Mesodermal cell (in vitro differentiated cells): ENCODE data around the gene SUPT3H.
"Not testable (repeated sequence)": the region's sequence is repeated elsewhere in the genome, so short reads cannot be mapped to it uniquely, and the experiment has no call there.

ENCODE experiments used
- H3K27ac ChIP-seq: 2 replicates; pipeline ENCODE4 v1.7.0; 2013; ENCODE audit warnings: mild to moderate bottlenecking, low read depth, low read length, moderate library complexity; ENCODE audit not compliant: severe bottlenecking
- H3K36me3 ChIP-seq: 2 replicates; pipeline ENCODE4 v1.7.1; 2013; ENCODE audit warnings: mild to moderate bottlenecking, low read length, moderate library complexity; ENCODE audit not compliant: control insufficient read depth, insufficient read depth
- H3K4me1 ChIP-seq: one replicate; pipeline ENCODE4 v1.7.1; 2013; ENCODE audit warnings: mild to moderate bottlenecking, low read length; ENCODE audit not compliant: insufficient read depth, control insufficient read depth, poor library complexity, severe bottlenecking
- H3K4me3 ChIP-seq: 2 replicates; pipeline ENCODE4 v1.7.0; 2013; ENCODE audit warnings: low read length, control low read depth, mild to moderate bottlenecking; ENCODE audit not compliant: insufficient read depth, poor library complexity, severe bottlenecking; ENCODE audit errors: extremely low read depth
- H3K9me3 ChIP-seq: 2 replicates; pipeline ENCODE4 v1.7.1; 2013; ENCODE audit warnings: mild to moderate bottlenecking, low read length, moderate library complexity; ENCODE audit not compliant: control insufficient read depth
- WGBS, 2 experiments: methylation state at CpG; one replicate each; pipeline ENCODE4 v1.1.5; 2013; ENCODE audit warnings: missing lambda C conversion rate in 2 of 2; ENCODE audit not compliant: insufficient coverage in 2 of 2; 5-methylcytosine and 5-hydroxymethylcytosine counted together

The SUPT3H gene

GRCh38 chr6:45320349-45320748 lies 57.4 kb downstream of the SUPT3H start:
- H3K27ac ChIP-seq = no peak overlapping the region
- no peaks in the 10 kb centered on the region for H3K4me1 ChIP-seq
- no peaks in the 10 kb centered on the region for H3K36me3 ChIP-seq
- no peaks in the 10 kb centered on the region for H3K9me3 ChIP-seq
- H3K4me3 ChIP-seq = no peak overlapping the region
- WGBS, 2 experiments = 83 to 95% methylated on average over 1 to 3 of the region's 4 CpGs

DNA sequence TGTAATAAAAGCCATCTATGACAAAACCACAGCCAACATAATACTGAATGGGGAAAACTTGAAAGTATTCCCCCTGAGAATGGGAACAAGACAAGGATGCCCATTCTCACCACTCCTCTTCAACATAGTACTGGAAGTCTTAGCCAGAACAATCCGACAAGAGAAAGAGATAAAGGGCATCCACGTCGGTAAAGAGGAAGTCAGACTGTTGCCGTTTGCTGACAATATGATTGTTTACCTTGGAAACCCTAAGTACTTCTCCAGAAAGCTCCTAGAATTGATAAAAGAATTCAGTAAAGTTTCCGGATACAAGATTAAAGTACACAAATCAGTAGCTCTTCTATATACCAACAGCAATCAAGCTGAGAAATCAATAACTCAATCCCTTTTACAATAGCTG lies 63.6 kb downstream of the SUPT3H start:
- Histone ChIP-seq H3K9me3 (no peaks in the 10 kb centered on the region), H3K27ac (no peak overlapping the region), H3K36me3 (peaks cover 5% of the 10 kb centered on the region), H3K4me1 (no peaks in the 10 kb centered on the region), H3K4me3 (no peak overlapping the region)
- 59 to 97% methylated on average over 3 to 5 of the region's 5 CpGs for WGBS, 2 experiments

GRCh38 chr6:45310118-45310788 lies 67.5 kb downstream of the SUPT3H start:
- H3K4me3 ChIP-seq = no peak overlapping the region
- H3K4me1 ChIP-seq = no peaks in the 10 kb centered on the region
- peaks cover 7% of the 10 kb centered on the region for H3K9me3 ChIP-seq
- H3K27ac ChIP-seq = no peak overlapping the region
- peaks cover 9% of the 10 kb centered on the region for H3K36me3 ChIP-seq
- WGBS, 2 experiments = 87 to 92% methylated on average over 4 to 7 of the region's 7 CpGs

- Histone ChIP-seq H3K9me3 (peaks cover 7% of the 10 kb centered on the region), H3K27ac (no peak overlapping the region), H3K4me3 (no peak overlapping the region), H3K36me3 (peaks cover 9% of the 10 kb centered on the region), H3K4me1 (no peaks in the 10 kb centered on the region)
- WGBS, 2 experiments = 83 to 91% methylated on average over 1 of the region's 1 CpG
Observed at GRCh38 chr6:45305546-45305945, 72.2 kb downstream of the SUPT3H start.

DNA sequence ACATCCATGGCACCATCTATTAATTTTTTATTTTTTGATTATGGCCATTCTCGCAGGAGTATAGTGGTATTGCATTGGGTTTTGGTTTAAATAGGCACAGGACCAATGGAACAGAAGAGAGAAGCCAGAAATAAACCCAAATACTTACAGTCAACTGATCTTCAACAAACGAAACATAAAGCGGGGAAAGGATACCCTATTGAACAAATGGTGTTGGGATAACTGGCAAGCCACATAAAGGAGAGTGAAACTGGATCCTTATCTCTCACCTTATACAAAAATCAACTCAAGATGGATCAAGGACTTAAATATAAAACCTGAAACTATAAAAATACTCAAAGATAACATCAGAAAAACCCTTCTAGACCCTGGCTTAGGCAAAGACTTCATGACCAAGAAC lies 74.9 kb downstream of the SUPT3H start:
- H3K36me3 ChIP-seq = peaks cover 4% of the 10 kb centered on the region
- no CpG with 5 or more reads among the region's 3 CpGs for WGBS, 2 experiments
- H3K9me3 ChIP-seq = peaks cover 7% of the 10 kb centered on the region
- no peak overlapping the region for H3K27ac ChIP-seq
- H3K4me1 ChIP-seq = no peaks in the 10 kb centered on the region
- no peak overlapping the region for H3K4me3 ChIP-seq

DNA sequence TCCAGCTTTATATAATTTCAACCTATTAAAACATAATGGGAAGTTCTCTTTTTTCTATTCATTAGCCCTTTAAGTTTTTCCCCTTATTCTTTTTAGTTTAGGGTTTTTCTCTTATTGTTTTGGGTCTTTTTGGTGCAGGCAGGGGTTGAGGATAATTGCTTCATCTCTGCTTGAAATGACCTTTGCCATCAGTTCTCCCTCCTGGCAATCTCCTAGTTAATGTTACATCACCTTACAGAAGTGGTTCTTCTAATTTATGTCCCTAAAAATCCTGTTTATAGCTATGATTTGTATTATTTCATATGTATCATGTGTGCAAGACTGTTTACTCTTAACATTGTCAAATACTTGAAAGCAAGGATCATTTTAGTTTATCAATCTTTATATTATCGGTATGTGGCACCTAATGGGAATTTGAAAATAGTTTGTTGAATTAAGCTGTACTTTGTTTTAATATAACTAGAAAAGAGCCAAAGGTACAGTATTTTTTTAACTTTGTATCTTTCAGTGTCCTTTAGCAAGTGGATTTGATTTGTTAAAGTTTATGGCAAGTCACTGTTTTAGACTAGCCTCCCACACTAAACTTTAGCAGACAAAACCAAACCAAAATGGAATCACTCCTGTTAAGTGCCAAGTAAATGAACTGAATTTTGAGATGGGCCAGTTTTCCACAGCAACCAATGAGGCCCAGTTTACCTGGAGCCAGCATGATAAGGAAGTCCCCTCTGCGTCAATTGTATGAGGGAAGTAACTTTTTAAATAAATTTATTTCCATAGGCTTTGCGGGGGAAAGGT lies 76.2 kb downstream of the SUPT3H start:
- Histone ChIP-seq H3K4me1 (no peaks in the 10 kb centered on the region), H3K4me3 (no peak overlapping the region), H3K9me3 (no peaks in the 10 kb centered on the region), H3K36me3 (no peaks in the 10 kb centered on the region), H3K27ac (no peak overlapping the region)
- WGBS, 2 experiments = no CpG with 5 or more reads among the region's 3 CpGs

- WGBS, 2 experiments = 100% methylated on average over 1 of the region's 1 CpG
Observed at GRCh38 chr6:45300736-45301135, 77.0 kb downstream of the SUPT3H start.

GRCh38 chr6:45299096-45299581 lies 78.6 kb downstream of the SUPT3H start:
- H3K4me1 ChIP-seq = no peaks in the 10 kb centered on the region
- H3K4me3 ChIP-seq = no peak overlapping the region
- H3K9me3 ChIP-seq = peaks cover 3% of the 10 kb centered on the region
- H3K27ac ChIP-seq = no peak overlapping the region
- WGBS, 2 experiments = 94 to 100% methylated on average over 3 of the region's 3 CpGs
- no peaks in the 10 kb centered on the region for H3K36me3 ChIP-seq

More at GRCh38 chr6:45300736-45301135, 77.0 kb downstream of the SUPT3H start:
- Histone ChIP-seq H3K9me3 (peaks cover under 1% of the 10 kb centered on the region), H3K36me3 (no peaks in the 10 kb centered on the region), H3K4me1 (no peaks in the 10 kb centered on the region), H3K4me3 (no peak overlapping the region), H3K27ac (no peak overlapping the region)

DNA sequence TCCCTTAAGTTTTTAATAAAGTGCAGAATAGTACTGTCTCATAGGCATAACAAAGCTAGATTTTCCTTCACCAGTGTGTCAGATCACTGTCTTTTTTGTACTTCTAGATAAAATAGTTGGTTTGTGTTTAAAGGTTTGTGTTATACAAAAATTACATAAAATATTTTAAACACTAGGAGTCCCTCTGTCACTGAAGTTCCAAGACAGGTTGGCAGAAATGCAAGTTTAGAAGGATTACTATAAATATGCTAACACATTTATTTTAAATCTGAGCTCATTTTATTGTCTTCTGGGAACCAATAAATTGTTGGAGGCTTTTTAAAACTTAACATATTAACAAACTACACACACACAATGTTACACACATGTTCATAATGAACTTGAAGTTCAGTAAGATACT lies 80.4 kb downstream of the SUPT3H start:
- no peaks in the 10 kb centered on the region for H3K4me1 ChIP-seq
- no peak overlapping the region for H3K4me3 ChIP-seq
- H3K27ac ChIP-seq = no peak overlapping the region
- peaks cover 3% of the 10 kb centered on the region for H3K9me3 ChIP-seq
- H3K36me3 ChIP-seq = no peaks in the 10 kb centered on the region

- WGBS, 2 experiments = no CpG with 5 or more reads among the region's 1 CpG
Observed at GRCh38 chr6:45294065-45294701, 83.6 kb downstream of the SUPT3H start.

More at GRCh38 chr6:45294065-45294701, 83.6 kb downstream of the SUPT3H start:
- not testable (repeated sequence) for H3K4me3 ChIP-seq, H3K36me3 ChIP-seq, H3K9me3 ChIP-seq, H3K27ac ChIP-seq, H3K4me1 ChIP-seq
